Hematopoietic multipotent progenitor cell treated with erythropoietin and hydrocortisone succinate and interleukin-3 and kit ligand, for 15 days (in vitro differentiated cells): ENCODE data around the gene MAML2.

Source experiments
- DNase-seq: peaks from one replicate; pipeline ENCODE4 v3.0.0-alpha.2; 2015; ENCODE audit warnings: low spot score

MAML2 gene

GRCh38 chr11:96339706-96340554 is 3.1 kb downstream of the MAML2 start:
- no peak for DNase-seq

DNA sequence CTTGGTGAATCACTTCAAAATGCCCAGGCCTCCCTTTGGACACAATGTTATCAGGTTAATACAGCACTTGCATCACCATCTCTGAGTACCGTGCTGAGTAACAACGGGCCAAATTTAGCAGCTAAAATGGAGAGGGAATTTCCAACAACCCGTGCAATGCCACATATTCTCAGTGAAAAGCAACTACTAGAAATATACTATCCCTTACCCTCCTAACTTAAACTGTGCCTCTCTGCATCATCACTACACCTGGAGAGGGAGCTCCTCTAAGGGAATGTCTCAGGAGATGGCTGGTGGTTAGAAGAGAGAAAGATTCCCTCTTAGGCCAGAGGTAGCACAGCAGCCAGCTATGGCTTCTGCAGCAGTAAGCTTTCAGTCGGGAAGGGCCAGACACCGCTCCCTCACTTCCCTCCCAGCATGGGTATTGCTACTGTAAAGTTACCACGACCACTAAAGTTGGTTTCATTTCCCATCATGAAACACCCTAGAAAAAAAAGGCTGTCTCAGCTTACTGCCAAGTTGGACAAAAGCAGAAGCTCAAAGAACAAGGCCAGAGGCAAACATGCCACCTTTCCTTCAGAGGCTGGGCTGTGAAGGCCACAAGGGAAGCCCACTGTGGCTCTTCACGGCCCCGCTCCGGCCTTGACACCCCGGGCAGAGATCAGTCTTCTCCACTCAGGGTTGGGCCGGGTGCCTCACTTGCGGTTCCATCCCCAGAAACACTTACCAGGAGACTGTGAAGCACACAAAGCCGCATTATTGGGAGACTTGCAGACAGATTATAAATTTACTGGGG is 3.9 kb downstream of the MAML2 start:
- DNase-seq, result no peak

- no peak for DNase-seq
Observed at GRCh38 chr11:96337541-96338431, 5.2 kb downstream of the MAML2 start.

GRCh38 chr11:96335388-96335787 is 7.6 kb downstream of the MAML2 start:
- no peak for DNase-seq

DNA sequence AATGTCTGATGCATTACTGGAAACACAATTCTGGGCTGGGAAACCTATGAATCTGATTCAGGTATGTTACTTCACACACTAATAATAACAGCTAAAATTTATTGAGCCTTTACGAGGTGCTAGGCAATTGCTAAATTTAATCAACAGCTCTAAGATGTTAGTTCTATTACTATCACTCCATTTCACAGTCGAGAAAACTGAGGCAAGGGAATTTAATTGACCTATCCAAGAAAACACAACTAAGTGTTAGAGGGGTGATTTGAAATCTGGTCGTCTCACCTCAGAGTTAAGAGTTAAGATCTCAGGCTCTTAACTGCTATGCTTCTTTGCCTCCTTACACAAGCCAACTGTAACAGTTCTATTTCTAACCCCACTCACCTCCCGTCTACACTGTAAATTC is 8.8 kb downstream of the MAML2 start:
- no peak for DNase-seq

- no peak for DNase-seq
Observed at GRCh38 chr11:96333191-96333719, 9.7 kb downstream of the MAML2 start.

DNA sequence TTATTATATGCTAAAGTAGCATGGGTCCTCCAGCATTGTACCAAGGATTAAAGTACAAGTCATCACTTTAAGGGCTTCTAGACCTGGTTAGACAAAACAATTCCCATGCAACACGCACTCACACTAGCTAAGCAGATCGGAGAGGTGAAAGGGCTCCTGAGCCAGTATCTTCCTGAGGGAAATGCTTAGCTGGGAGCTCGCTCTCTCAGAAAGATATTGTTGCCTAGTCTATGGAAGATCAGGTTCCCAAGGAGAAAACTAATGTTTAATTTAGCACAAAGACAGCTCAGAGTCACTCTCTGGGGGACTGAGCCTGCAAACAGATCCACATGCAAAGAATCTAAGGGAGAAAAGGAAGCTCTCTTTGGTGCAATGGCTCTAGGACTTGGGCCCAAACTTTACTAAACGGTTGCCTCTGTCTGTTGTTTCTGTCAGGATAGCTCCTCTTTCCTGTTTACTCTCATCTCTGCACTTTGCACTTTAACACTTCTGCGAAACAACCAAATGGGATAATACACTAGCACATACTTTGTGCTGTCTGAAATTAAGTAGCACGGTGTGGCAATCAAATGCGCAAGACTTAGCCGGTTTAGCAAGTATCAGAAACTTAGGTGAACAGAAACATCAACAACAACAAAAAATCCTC is 10.7 kb downstream of the MAML2 start:
- DNase-seq, result no peak

DNA sequence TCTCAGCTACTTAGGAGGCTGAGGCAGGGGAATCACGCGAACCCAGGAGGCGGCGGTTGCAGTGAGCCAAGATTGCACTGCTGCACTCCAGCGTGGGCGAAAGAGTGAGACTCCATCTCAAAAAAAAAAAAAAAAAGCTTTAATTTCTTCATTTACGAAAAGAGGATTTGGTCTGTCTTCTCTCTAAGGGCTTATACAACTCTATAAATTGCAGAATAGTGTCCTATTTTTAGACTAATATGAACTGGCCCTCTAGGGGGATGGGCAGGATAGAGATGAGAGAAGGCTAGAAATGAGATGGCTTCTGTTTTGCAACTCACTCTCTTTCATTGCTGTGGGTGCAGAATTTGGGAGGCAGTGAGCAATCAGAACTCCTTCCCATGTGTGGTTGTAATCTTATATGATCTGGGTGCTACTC is 11.3 kb downstream of the MAML2 start:
- DNase-seq, result no peak

GRCh38 chr11:96330511-96330859 is 12.5 kb downstream of the MAML2 start:
- no peak for DNase-seq

- DNase-seq, result no peak
Observed at GRCh38 chr11:96329855-96330510, 13.0 kb downstream of the MAML2 start.

DNA sequence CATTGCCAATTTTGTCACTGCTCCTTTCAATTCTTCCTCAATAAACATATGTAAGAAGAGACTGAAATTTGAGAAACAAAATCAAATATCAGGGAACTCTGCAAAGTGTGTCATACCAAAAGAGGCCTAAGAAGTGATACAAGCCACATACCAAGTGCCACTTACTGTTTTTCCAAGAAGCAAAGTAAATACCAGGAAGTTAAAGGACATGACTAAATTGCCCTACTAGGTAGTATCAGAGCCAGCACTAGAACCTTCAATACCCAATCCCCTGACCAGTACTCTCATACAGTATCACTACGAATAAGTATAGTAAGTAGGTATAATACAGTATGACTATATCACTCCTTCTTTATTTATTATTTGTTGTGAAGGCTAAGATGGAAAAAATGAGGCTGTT is 13.6 kb downstream of the MAML2 start:
- DNase-seq, result no peak

GRCh38 chr11:96328395-96329010 is 14.5 kb downstream of the MAML2 start:
- DNase-seq, result no peak

DNA sequence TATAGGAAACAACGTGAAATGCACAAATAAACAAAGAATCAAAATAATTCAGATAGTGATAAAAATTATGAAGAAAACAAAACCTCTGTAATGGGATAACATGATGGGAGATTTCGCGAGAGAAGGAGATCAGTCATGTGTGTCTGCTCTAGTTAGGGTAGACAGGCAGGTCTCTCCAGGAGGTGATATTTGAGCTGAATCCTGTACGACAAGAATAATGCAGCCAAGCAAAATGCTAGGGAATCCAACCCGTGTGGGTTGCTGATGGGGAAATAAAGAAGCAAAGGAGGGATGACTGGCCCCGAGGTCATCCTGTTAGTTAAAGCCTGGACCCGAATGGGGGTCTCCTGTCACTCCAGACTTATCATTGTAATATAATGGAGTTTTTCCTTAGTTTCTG is 16.0 kb downstream of the MAML2 start:
- no peak for DNase-seq

DNA sequence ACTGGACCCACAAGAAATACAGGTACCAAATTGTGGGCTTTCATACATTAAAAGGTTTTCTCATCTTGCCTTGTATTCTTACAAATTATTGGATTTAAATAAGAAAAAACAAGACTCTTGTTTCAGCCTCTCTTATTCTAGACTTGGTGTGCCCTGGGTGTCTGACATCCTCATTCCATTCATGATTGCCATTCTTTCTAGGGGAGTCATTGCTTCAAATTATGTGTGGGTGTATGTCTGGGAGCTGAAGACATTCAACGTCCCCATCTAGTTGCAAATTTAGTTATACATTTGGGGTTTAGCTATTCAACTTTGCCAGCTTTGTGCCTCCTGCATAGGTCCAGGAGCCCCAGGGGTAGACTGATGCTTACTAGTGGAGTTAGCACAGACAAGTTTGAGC is 18.1 kb downstream of the MAML2 start:
- no peak for DNase-seq

- DNase-seq, result no peak
Observed at GRCh38 chr11:96323642-96323985, 19.4 kb downstream of the MAML2 start.

DNA sequence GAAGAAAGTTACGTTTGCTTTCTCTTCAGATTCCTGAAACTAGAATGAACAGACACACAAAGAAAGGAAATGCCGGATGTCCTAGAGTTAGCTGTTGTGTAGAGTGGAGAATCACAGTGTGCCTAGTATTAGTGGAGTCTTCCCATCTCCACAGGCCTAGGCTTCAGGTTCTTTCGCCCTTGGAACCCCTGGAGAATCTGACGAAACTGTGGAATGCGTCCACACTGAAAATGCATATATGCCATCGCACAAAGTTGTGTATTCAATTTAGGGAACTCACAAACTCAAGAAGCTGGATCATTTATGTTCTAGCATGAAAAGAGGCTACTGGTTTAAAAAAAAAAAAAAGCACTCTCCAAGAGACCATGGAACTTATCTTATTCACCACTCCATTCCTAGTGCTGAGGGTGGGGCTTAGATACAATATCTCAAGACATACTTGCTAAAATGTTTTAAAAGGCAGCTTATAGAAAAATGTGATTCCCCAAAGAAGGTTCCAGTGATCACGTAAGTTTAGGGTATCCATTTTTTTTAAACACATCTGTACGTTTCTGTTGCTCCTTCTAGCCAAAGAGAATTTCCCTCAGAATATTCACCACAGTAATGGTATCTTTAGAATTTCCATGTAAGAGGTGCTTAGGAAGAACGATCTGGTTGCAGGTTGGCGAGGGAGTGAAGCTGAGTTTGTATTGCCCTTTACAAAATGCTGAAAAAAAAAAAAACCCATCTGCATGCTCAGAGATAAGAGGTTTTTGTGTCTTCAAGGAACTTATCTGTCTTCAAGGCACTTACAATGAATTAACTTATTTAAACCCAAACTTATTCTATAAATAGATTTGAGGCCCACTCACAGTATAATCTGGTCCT is 20.0 kb downstream of the MAML2 start:
- DNase-seq, result peak; percentile 13

DNA sequence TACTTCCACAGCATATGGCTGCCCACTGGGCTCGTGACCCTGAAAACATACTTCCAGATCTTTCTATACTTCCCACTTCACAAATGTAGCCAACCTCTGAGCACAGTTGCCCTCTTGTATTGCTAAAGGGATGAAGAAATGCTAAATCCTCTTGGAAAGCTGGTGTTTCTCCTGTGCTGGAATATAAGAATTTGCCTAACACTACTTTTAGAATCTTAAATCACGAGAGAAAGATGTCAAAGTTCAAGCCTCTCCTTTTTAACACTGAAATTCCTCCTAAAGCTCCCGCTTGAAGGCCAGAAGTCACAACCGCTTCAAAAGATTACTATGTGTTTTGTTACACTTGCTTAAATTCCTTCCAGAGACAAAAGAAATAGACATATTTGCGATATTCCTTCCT is 21.9 kb downstream of the MAML2 start:
- DNase-seq, result no peak

GRCh38 chr11:96319898-96320656 is 22.9 kb downstream of the MAML2 start:
- no peak for DNase-seq

GRCh38 chr11:96318850-96319249 is 24.1 kb downstream of the MAML2 start:
- no peak for DNase-seq
